WTC11 (cell line): Measurements from ENCODE around the gene PPP1R14C.

Experiments used
- CTCF ChIP-seq: fragments of 200-600 bp; IDR thresholded peaks from 2 replicates; pipeline ENCODE4 v1.8.0; 2022; ENCODE audit warnings: antibody characterized with exemption
- NR1H2 ChIP-seq: sonication (generic); formaldehyde crosslinking; IDR thresholded peaks from 2 replicates; pipeline ENCODE4 v1.9.0; 2021; ENCODE audit warnings: mild to moderate bottlenecking, moderate library complexity, missing genetic modification reagents
- STAT6 ChIP-seq: sonication (generic); formaldehyde crosslinking; conservative IDR thresholded peaks from 2 replicates; pipeline ENCODE4 v1.8.1; 2023; ENCODE audit warnings: mild to moderate bottlenecking, low read depth, missing genetic modification reagents, moderate library complexity
- TCF7 ChIP-seq: sonication (generic); formaldehyde crosslinking; IDR thresholded peaks from 2 replicates; pipeline ENCODE4 v1.8.0; 2022; ENCODE audit warnings: mild to moderate bottlenecking, low read depth, missing genetic modification reagents, moderate library complexity
- ZNF423 ChIP-seq: fragments of 250-450 bp; sonication (Bioruptor Pico); IDR thresholded peaks from 2 replicates; pipeline ENCODE4 v2.1.2; 2022; ENCODE audit warnings: mild to moderate bottlenecking, moderate library complexity
- TF ChIP-seq, protein P1 (sequence below): sonication (generic); formaldehyde crosslinking; IDR thresholded peaks from 2 replicates; pipeline ENCODE4 v1.8.0; 2022; ENCODE audit warnings: mild to moderate bottlenecking, missing genetic modification reagents
- TF ChIP-seq, protein P2 (sequence below): sonication (generic); formaldehyde crosslinking; IDR thresholded peaks from 2 replicates; pipeline ENCODE4 v1.8.1; 2023; ENCODE audit warnings: mild to moderate bottlenecking, missing genetic modification reagents, moderate library complexity

DNA sequence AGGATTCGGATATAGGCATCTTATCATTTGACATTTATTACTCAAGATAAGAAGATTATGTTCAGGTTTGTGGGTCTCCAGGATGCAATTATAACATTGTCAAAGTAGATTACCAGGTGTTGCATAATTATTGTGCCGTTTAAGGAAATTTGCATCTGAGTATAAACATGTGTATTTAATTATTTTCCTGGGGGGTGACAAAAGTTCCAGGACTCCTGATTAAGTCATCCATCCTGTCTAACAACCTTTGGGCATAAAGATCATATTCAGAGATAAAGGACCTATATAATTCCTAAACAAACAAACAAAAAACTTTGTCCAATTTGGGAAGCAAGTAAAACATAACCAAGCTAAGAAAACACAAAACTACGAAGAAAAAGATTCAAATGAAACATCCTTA is 3.3 kb upstream of the PPP1R14C start:
- TF ChIP-seq STAT6 (CRISPR knock-in tag) (no peak), NR1H2 (CRISPR knock-in tag) (no peak), CTCF (no peak), TCF7 (CRISPR knock-in tag) (no peak), ZNF423 (no peak)
- TF ChIP-seq, protein P1, sequence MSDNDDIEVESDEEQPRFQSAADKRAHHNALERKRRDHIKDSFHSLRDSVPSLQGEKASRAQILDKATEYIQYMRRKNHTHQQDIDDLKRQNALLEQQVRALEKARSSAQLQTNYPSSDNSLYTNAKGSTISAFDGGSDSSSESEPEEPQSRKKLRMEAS (CRISPR knock-in tag): no peak
- TF ChIP-seq, protein P2, sequence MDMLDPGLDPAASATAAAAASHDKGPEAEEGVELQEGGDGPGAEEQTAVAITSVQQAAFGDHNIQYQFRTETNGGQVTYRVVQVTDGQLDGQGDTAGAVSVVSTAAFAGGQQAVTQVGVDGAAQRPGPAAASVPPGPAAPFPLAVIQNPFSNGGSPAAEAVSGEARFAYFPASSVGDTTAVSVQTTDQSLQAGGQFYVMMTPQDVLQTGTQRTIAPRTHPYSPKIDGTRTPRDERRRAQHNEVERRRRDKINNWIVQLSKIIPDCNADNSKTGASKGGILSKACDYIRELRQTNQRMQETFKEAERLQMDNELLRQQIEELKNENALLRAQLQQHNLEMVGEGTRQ: no peak
